Psoas muscle (tissue), 8 donors: ENCODE data around the gene LRRC53. TPM values are rescaled to one million over a fixed set of nuclear protein-coding genes. Genes with fewer than 3 reads are reported as not detected.

ENCODE experiments used
- ATAC-seq, 4 donors: fragments of 200-7000 bp; cut with Tn5 transposase; one replicate each; pipeline ENCODE4 v1.9.1; 2020; ENCODE audit warnings: moderate library complexity in 3 of 4, mild to moderate bottlenecking in 2 of 4
- DNase-seq, 2 donors: peaks; one replicate each; pipeline ENCODE4 v3.0.0-alpha.2; 2020
- H3K27ac ChIP-seq: fragments of 200-600 bp; one replicate; pipeline ENCODE4 v1.8.0; 2022
- H3K27me3 ChIP-seq, 3 donors: fragments of 200-600 bp in 1 of 3; one replicate each; pipeline versions ENCODE4 v1.6.1 to v1.8.0; 2013 to 2022; ENCODE audit warnings: low read length in 2 of 3, mild to moderate bottlenecking in 2 of 3, moderate library complexity in 1 of 3; ENCODE audit not compliant: insufficient read depth in 3 of 3
- H3K36me3 ChIP-seq, 2 donors: fragments of 200-600 bp in 1 of 2; one replicate each; pipeline versions ENCODE4 v1.6.1 to v1.8.0; 2013 to 2022; ENCODE audit warnings: low read depth in 1 of 2, mild to moderate bottlenecking in 1 of 2, moderate library complexity in 1 of 2; ENCODE audit not compliant: insufficient read depth in 1 of 2
- H3K4me1 ChIP-seq: fragments of 200-600 bp; one replicate; pipeline ENCODE4 v1.8.0; 2022
- H3K4me3 ChIP-seq: fragments of 200-600 bp; one replicate; pipeline ENCODE4 v1.8.0; 2022; ENCODE audit warnings: mild to moderate bottlenecking
- H3K9me3 ChIP-seq: fragments of 200-600 bp; one replicate; pipeline ENCODE4 v1.8.0; 2022
- CTCF ChIP-seq: fragments of 200-600 bp; IDR thresholded peaks from one replicate; pipeline ENCODE4 v1.8.0; 2022; ENCODE audit warnings: antibody characterized with exemption
- WGBS, 3 donors: extraction: QIAGEN DNeasy Blood & Tissue Kit; methylation state at CpG; one replicate each; pipeline versions ENCODE4 v1.1.6 to v1.1.7; 2013; 5-methylcytosine and 5-hydroxymethylcytosine counted together
- intact Hi-C, 2 donors: fragments of 100-400 bp; cut with DNase I; formaldehyde crosslinking; loops; one replicate each; pipeline versions ENCODE4 v1.11.0 to v1.14.2; 2022
- polyA plus RNA-seq, 3 donors: library from polyadenylated mRNA; stranded (reverse); fragments of 200-250 nt; gene quantifications; one replicate each; pipeline ENCODE4 v1.2.3, GENCODE V29; 2013
- total RNA-seq, 4 donors: library from RNA; stranded (reverse); fragmentation: NEBNext Ultra II Directional in 2 of 4; extraction: Animal tissue kit (Norgen Biotek cat#: 25700) in 2 of 4; gene quantifications; one replicate each; pipeline versions ENCODE4 v1.2.1 to v1.2.4, GENCODE V29; 2021 to 2023
- donor health status: healthy with polysubstance abuse.
- donor health status: DM: no; HTN: no; CAD: no; lungs with moderate emphysema.
- donor health status: Bipolar disorder and iron deficiency.
- donor health status: healthy.
- donor health status: DM: yes; HTN: yes; CAD: no.
- donor health status: DM: no; HTN: no; CAD: no.
- donor health status: DM: no; HTN: no; CAD: no.
- donor health status: DM: yes; HTN: yes; CAD: no.

The LRRC53 gene
- total and polyA plus RNA-seq, 7 donors, result not detected

- Histone ChIP-seq H3K36me3 (no peaks in the 10 kb centered on the region), H3K4me3 (no peak overlapping the region), H3K9me3 (no peaks in the 10 kb centered on the region), H3K27ac (no peak overlapping the region), H3K27me3 (no peaks in the 10 kb centered on the region), H3K4me1 (no peaks in the 10 kb centered on the region)
- intact Hi-C loops, result no loop called here
- DNase-seq, result no peak
- WGBS, 3 donors, result 68 to 74% (median 72%) methylated on average over 3 of the region's 3 CpGs
- no peak for TF ChIP-seq CTCF
- peak in 1 of 4 donors; percentile 44 for ATAC-seq
Measured at GRCh38 chr1:74485622-74486021, 26.8 kb downstream of the LRRC53 start.

DNA sequence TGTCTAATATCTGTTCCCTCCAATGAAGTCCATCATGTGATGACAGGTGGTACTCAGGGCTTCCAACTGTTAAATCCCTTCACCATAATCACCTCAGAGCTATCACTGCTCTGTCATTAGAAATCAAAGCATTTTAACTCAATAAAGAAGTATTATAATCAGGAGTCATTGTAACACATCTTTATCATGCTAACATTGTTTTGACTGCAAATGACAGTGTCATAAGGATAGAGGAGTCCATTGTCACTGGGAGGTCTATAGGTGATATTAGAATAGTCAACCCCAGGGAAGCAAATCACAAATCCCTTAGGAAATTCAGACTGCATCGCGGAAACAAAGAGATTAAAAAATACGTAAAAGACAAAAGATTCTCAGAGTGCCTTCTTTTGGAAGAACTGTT, 30.8 kb downstream of the LRRC53 start:
- intact Hi-C loops, result no loop called here
- no peaks in the 10 kb centered on the region for H3K4me1 ChIP-seq
- H3K36me3 ChIP-seq, result no peaks in the 10 kb centered on the region
- H3K4me3 ChIP-seq, result no peak overlapping the region
- TF ChIP-seq CTCF, result no peak
- no peak for ATAC-seq
- DNase-seq, result no peak
- no peak overlapping the region for H3K27ac ChIP-seq
- 71 to 79% (median 74%) methylated on average over 3 of the region's 3 CpGs for WGBS, 3 donors
- no peaks in the 10 kb centered on the region for H3K9me3 ChIP-seq
- no peaks in the 10 kb centered on the region for H3K27me3 ChIP-seq

DNA sequence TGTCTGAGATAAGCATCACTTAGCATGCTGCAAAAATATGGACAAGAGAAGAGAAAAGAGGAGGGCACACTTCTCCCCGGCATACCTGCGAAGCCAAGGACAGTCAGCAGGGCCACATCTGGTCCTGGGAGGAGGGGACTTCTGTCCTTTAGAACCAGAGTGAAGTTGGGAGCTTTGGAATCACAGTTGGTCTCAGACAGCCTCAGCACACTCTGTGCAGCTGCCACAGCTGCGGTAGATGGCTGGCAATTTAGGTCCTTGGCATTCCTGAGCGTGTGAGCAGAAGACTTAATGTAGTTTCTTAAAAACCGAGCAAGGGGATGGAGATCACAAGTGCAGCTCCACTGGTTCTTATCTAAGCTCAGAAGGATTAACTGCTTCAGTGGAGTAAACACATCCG, 32.3 kb downstream of the LRRC53 start:
- TF ChIP-seq CTCF, result no peak
- no peaks in the 10 kb centered on the region for H3K36me3 ChIP-seq
- H3K4me1 ChIP-seq, result no peaks in the 10 kb centered on the region
- DNase-seq (no peak), ATAC-seq (no peak)
- no peaks in the 10 kb centered on the region for H3K27me3 ChIP-seq
- WGBS, 3 donors, result 34 to 50% (median 46%) methylated on average over 6 of the region's 6 CpGs
- no peak overlapping the region for H3K4me3 ChIP-seq
- no peaks in the 10 kb centered on the region for H3K9me3 ChIP-seq
- intact Hi-C loops, result no loop called here
- no peak overlapping the region for H3K27ac ChIP-seq

GRCh38 chr1:74478979-74479378, 33.4 kb downstream of the LRRC53 start:
- no peak for TF ChIP-seq CTCF
- no peaks in the 10 kb centered on the region for H3K27me3 ChIP-seq
- no peaks in the 10 kb centered on the region for H3K9me3 ChIP-seq
- no peaks in the 10 kb centered on the region for H3K36me3 ChIP-seq
- DNase-seq (no peak), ATAC-seq (no peak)
- WGBS, 3 donors, result 52 to 77% (median 62%) methylated on average over 2 of the region's 2 CpGs
- H3K27ac ChIP-seq, result no peak overlapping the region
- no peak overlapping the region for H3K4me3 ChIP-seq
- intact Hi-C loops, result no loop called here
- no peaks in the 10 kb centered on the region for H3K4me1 ChIP-seq

GRCh38 chr1:74474585-74474984, 37.8 kb downstream of the LRRC53 start:
- TF ChIP-seq CTCF, result no peak
- ATAC-seq (no peak), DNase-seq (no peak)
- Histone ChIP-seq H3K27me3 (no peaks in the 10 kb centered on the region), H3K4me3 (no peak overlapping the region), H3K27ac (no peak overlapping the region), H3K4me1 (no peaks in the 10 kb centered on the region), H3K9me3 (no peaks in the 10 kb centered on the region), H3K36me3 (no peaks in the 10 kb centered on the region)
- WGBS, 3 donors, result 72 to 77% (median 73%) methylated on average over 6 of the region's 6 CpGs
- intact Hi-C loops, result no loop called here
